GM12878 (cell line): ENCODE data around the gene SELPLG.

Source experiments
- CEBPZ ChIP-seq: fragments of 150-350 bp; IDR thresholded peaks from 2 replicates; pipeline ENCODE4 v1.6.1; 2016; ENCODE audit warnings: low read depth, low read length
- CTCF ChIP-seq, 3 experiments: IDR thresholded peaks in 2 of 3; conservative IDR thresholded peaks in 1 of 3; 2 replicates each; pipeline ENCODE4 v1.5.1; 2011; ENCODE audit warnings: low read depth in 3 of 3, low read length in 3 of 3, mild to moderate bottlenecking in 3 of 3, control low read depth in 2 of 3, moderate library complexity in 2 of 3, inconsistent platforms in 1 of 3, mixed read lengths in 1 of 3; ENCODE audit not compliant: control insufficient read depth in 2 of 3, insufficient read depth in 1 of 3; ENCODE audit errors: extremely low read depth in 1 of 3
- EZH2 ChIP-seq: IDR thresholded peaks from 2 replicates; pipeline ENCODE4 v1.6.1; 2012; ENCODE audit warnings: low read depth, mild to moderate bottlenecking, control low read depth, inconsistent platforms, low read length, borderline replicate concordance; ENCODE audit not compliant: control insufficient read depth
- GATAD2B ChIP-seq: fragments of 450-650 bp; conservative IDR thresholded peaks from 2 replicates; pipeline ENCODE4 v1.6.1; 2017; ENCODE audit warnings: low read depth, mild to moderate bottlenecking, moderate library complexity
- HDGF ChIP-seq: fragments of 450-650 bp; IDR thresholded peaks from 2 replicates; pipeline ENCODE4 v1.6.1; 2016; ENCODE audit warnings: antibody characterized with exemption
- JUNB ChIP-seq: IDR thresholded peaks from 2 replicates; pipeline ENCODE4 v1.6.1; 2016; ENCODE audit warnings: antibody characterized with exemption, mild to moderate bottlenecking
- MAX ChIP-seq: IDR thresholded peaks from 2 replicates; pipeline ENCODE4 v1.6.1; 2012; ENCODE audit warnings: low read depth, low read length, improper control_type of control experiment
- MXI1 ChIP-seq: fragments of 150-350 bp; IDR thresholded peaks from 2 replicates; pipeline ENCODE4 v1.6.1; 2011; ENCODE audit warnings: low read depth, mild to moderate bottlenecking, inconsistent platforms, low read length, improper control_type of control experiment
- RBBP5 ChIP-seq: fragments of 200-600 bp; sonication (generic); conservative IDR thresholded peaks from 2 replicates; pipeline ENCODE4 v1.6.1; 2016
- RCOR1 ChIP-seq: conservative IDR thresholded peaks from 2 replicates; pipeline ENCODE4 v1.6.1; 2012; ENCODE audit warnings: low read depth, low read length, improper control_type of control experiment
- TAF1 ChIP-seq: IDR thresholded peaks from 2 replicates; pipeline ENCODE4 v1.6.1; 2011; ENCODE audit warnings: mild to moderate bottlenecking, low read depth, low read length, borderline replicate concordance
- ZNF217 ChIP-seq: fragments of 450-650 bp; IDR thresholded peaks from 2 replicates; pipeline ENCODE4 v1.6.1; 2017; ENCODE audit warnings: antibody characterized with exemption, mild to moderate bottlenecking
- ZNF24 ChIP-seq: fragments of 450-650 bp; IDR thresholded peaks from 2 replicates; pipeline ENCODE4 v1.6.1; 2017; ENCODE audit warnings: antibody characterized with exemption, mild to moderate bottlenecking
- ZNF274 ChIP-seq: IDR thresholded peaks from one replicate; pipeline ENCODE4 v1.8.0; 2011; ENCODE audit not compliant: insufficient read length, insufficient read depth

- TF ChIP-seq CTCF (IDR thresholded peaks at IDR 0.05 in 2 of 3, conservative IDR thresholded peaks at IDR 0.05 in 1 of 3; ENCODE audit: control insufficient read depth in 2 of 3, extremely low read depth in 1 of 3, insufficient read depth in 1 of 3, low read depth in 3 of 3, low read length in 3 of 3) = no peak
- no peak for TF ChIP-seq RCOR1
- no peak for TF ChIP-seq ZNF274
- no peak for TF ChIP-seq ZNF24
- no peak for TF ChIP-seq CEBPZ
- TF ChIP-seq RBBP5 = no peak
- TF ChIP-seq ZNF217 = no peak
- TF ChIP-seq JUNB = no peak
- TF ChIP-seq HDGF = no peak
- TF ChIP-seq MXI1 = no peak
- no peak for TF ChIP-seq MAX
- no peak for TF ChIP-seq GATAD2B
- TF ChIP-seq EZH2 = no peak
- TF ChIP-seq TAF1 = no peak
These were observed 32.7 kb upstream of the SELPLG start for GRCh38 chr12:108666401-108666881.
